Neutrophil (primary cell): ENCODE results near the gene OR8B8.

Source experiments
- H3K27ac ChIP-seq: fragments of 200-600 bp; sonication (generic); 2 replicates; pipeline ENCODE4 v1.5.1; 2016; ENCODE audit warnings: mild to moderate bottlenecking, moderate library complexity
- H3K27me3 ChIP-seq: fragments of 200-600 bp; sonication (generic); 2 replicates; pipeline ENCODE4 v1.6.0; 2016; ENCODE audit warnings: mild to moderate bottlenecking
- H3K36me3 ChIP-seq: fragments of 200-600 bp; sonication (generic); 2 replicates; pipeline ENCODE4 v1.5.1; 2017
- H3K4me1 ChIP-seq, 2 experiments: fragments of 200-600 bp in 1 of 2; sonication (generic) in 1 of 2; 1 replicate in 1 of 2; 2 replicates in 1 of 2; pipeline versions ENCODE4 v1.5.1 to v1.6.1; 2013 to 2016; ENCODE audit warnings: low read depth in 1 of 2, low read length in 1 of 2, mild to moderate bottlenecking in 1 of 2, moderate library complexity in 1 of 2; ENCODE audit not compliant: control insufficient read depth in 1 of 2, insufficient read depth in 1 of 2
- H3K4me3 ChIP-seq, 2 experiments: fragments of 200-600 bp in 1 of 2; sonication (generic) in 1 of 2; 1 replicate in 1 of 2; 2 replicates in 1 of 2; pipeline ENCODE4 v1.5.1; 2013 to 2016; ENCODE audit warnings: low read depth in 1 of 2, low read length in 1 of 2, mild to moderate bottlenecking in 1 of 2, moderate library complexity in 1 of 2
- H3K9me3 ChIP-seq: fragments of 200-600 bp; sonication (generic); 2 replicates; pipeline ENCODE4 v1.5.1; 2016
- CTCF ChIP-seq: fragments of 200-600 bp; sonication (generic); IDR thresholded peaks from 2 replicates; pipeline ENCODE4 v1.5.1; 2016; ENCODE audit warnings: antibody characterized with exemption

The OR8B8 gene

DNA sequence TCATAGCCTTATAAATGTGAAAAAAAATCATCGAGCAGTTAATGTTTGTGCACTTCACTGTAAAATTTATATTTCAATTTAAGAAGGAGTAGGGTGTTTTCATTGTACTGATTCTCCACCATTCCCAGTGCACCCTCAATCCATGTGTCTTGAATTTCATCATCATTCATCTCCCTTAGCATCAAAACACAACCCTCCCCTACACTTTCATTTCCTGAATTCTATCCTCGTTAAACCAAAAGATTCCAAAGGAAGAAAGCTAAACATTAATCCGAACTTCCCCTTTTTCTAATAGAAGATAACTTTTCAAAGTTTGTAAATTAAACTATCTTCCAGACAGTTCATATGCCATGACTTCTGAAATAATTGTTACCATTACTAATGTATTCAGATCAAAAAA, 34.1 kb upstream of the OR8B8 start:
- Histone ChIP-seq H3K4me1 (no peaks in the 10 kb centered on the region), H3K27ac (no peak overlapping the region), H3K4me3 (no peak overlapping the region)

DNA sequence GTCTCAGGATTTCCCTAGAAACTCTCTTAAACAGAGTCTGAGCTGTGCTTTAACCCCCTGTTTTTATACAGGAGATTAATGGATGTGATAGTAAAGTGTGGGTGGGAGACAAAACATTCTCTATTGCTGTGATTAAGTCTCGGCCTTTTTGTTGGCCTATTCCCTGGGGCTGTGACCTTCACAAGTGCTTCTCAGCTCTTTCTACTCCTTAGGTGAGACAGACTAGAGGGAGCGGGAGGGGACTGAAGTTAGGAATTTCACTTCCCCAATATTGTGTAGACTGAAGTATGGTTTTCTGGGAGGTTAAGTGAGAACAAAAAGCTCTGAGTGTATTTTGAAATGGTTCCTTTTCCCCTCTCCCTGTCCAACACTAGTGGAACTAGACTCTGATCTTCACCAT, 29.8 kb upstream of the OR8B8 start:
- no peaks in the 10 kb centered on the region for H3K27me3 ChIP-seq
- no peak overlapping the region for H3K27ac ChIP-seq
- H3K4me1 ChIP-seq = no peaks in the 10 kb centered on the region
- H3K9me3 ChIP-seq = no peaks in the 10 kb centered on the region
- TF ChIP-seq CTCF = no peak
- H3K36me3 ChIP-seq = no peaks in the 10 kb centered on the region
- H3K4me3 ChIP-seq = no peak overlapping the region

More for the DNA sequence above, 34.1 kb upstream of the OR8B8 start:
- H3K9me3 ChIP-seq = no peaks in the 10 kb centered on the region
- peaks cover 16% of the 10 kb centered on the region for H3K27me3 ChIP-seq
- H3K36me3 ChIP-seq = no peaks in the 10 kb centered on the region
- no peak for TF ChIP-seq CTCF

GRCh38 chr11:124474779-124475178, 29.3 kb upstream of the OR8B8 start:
- TF ChIP-seq CTCF = no peak
- no peak overlapping the region for H3K27ac ChIP-seq
- no peaks in the 10 kb centered on the region for H3K36me3 ChIP-seq
- no peaks in the 10 kb centered on the region for H3K4me1 ChIP-seq
- H3K9me3 ChIP-seq = no peaks in the 10 kb centered on the region
- H3K27me3 ChIP-seq = no peaks in the 10 kb centered on the region
- no peak overlapping the region for H3K4me3 ChIP-seq

DNA sequence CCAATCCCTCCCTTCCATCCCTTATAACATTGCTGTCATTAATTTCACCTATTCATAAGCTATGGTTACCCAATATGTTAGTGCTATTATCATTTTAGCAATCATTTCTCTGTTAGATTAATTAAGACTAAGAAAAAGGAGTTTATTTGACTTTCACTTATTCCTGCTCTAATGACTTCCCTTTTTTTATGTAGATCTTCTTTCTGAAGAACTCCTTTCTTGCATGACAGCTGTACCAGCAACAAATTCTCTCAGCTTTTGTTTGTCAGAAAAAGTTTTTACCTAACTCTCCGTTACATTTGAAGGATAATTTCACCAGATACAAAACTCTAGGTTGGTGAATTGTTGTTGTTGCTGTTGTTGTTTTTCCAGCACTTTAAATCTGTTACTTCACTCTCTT, 28.6 kb upstream of the OR8B8 start:
- no peak overlapping the region for H3K4me3 ChIP-seq
- TF ChIP-seq CTCF = no peak
- no peak overlapping the region for H3K27ac ChIP-seq
- H3K4me1 ChIP-seq = no peaks in the 10 kb centered on the region
- H3K27me3 ChIP-seq = no peaks in the 10 kb centered on the region
- no peaks in the 10 kb centered on the region for H3K9me3 ChIP-seq
- no peaks in the 10 kb centered on the region for H3K36me3 ChIP-seq

- Histone ChIP-seq H3K4me3 (no peak overlapping the region), H3K27ac (no peak overlapping the region), H3K9me3 (no peaks in the 10 kb centered on the region), H3K36me3 (no peaks in the 10 kb centered on the region), H3K27me3 (no peaks in the 10 kb centered on the region), H3K4me1 (no peaks in the 10 kb centered on the region)
- TF ChIP-seq CTCF = no peak
Measured at GRCh38 chr11:124473476-124473875, 28.0 kb upstream of the OR8B8 start.
